ACHN (cell line): ENCODE data around the gene SEH1L.
"Not testable (repeated sequence)": the region's sequence is repeated elsewhere in the genome, so short reads cannot be mapped to it uniquely, and the experiment has no call there.

Experiments
- DNase-seq: peaks from one replicate; pipeline ENCODE4 v3.0.0-alpha.2; 2015
- in situ Hi-C: cut with HindIII; loops from 2 replicates; pipeline ENCODE4 v1.10.0; 2017; ENCODE audit warnings: low sequenced_read_pairs, low pct_ligation_motif_present, low pct_unique_long_range_greater_than_20kb

Gene SEH1L

DNA sequence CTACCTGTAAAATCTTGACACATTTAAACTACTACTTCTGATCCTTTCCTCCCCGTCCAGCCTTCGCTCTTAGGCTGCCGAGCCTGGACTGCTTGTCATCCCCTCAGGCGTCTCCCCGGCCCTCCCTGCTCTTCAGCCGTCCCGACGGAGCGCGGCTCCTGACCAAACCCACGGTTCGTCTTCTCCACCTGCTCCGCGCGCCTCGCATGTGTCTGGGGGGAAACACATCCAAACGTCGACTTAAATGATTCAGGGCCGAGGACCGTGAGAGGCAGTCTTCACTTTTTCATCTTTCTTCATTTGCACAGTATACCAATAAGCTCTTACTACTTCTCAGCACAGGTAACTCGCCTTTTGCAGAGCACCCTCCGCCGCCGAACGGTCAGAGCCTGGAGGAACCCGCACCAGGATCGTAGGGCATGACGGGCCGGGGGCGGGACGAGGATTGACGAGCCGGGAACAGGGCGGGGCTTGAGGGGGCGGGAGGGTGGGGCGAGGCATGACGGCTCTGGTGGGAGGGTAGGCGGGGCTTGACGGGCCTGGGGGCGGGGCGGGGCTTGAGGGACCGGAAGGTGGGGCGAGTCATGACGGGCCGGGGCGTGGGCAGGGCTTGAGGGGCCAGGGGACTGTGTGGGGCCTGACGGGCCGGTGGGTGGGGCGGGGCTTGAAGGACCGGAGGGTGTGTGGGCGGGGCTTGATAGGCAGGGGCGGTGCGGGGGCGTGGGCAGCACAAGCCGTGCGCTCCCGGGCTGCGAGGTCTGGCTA is at the start of gene SEH1L:
Gene SEH1L (plus strand): TSS at position 727 of the 765 bp plus-strand sequence. CDS start 111 bp downstream, outside the sequence.
- in situ Hi-C loops, result no loop called here
- peak; percentile 92 for DNase-seq

- DNase-seq, result not testable (repeated sequence)
- in situ Hi-C loops, result loop anchor here (25.0 kb wide), 1 partner anchor 164 kb away; no protein-coding TSS in a partner anchor
Measured at GRCh38 chr18:12901208-12901607, 46.6 kb upstream of the SEH1L start.

DNA sequence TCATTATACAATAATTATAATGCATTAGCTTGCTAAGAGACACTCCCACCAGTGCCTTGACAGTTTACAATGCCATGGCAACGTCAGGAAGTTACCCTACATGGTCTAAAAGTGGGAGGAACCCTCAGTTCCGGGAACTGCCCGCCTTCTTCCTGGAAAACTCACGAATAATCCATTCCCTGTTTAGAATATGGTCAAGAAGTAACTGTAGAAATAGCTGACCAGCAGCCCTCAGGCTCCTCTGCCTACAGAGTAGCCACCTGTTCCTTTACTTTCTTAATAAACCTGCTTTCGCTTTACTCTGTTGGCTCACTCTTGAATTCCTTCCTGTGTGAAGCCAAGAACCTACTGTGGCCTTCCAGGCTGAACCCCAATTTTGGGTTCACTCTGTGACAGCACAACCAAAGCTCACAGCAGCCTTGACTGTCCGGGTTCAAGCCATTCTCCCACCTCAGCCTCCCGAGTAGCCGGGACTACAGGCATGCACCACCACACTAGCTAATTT is 43.7 kb upstream of the SEH1L start:
- in situ Hi-C loops, result loop anchor here (25.0 kb wide), 1 partner anchor 167 kb away; no protein-coding TSS in a partner anchor

GRCh38 chr18:12906119-12906518 is 41.7 kb upstream of the SEH1L start:
- no peak for DNase-seq
- in situ Hi-C loops, result loop anchor here (25.0 kb wide), 1 partner anchor 169 kb away; no protein-coding TSS in a partner anchor

More for the DNA sequence above, 43.7 kb upstream of the SEH1L start:
- DNase-seq, result no peak

DNA sequence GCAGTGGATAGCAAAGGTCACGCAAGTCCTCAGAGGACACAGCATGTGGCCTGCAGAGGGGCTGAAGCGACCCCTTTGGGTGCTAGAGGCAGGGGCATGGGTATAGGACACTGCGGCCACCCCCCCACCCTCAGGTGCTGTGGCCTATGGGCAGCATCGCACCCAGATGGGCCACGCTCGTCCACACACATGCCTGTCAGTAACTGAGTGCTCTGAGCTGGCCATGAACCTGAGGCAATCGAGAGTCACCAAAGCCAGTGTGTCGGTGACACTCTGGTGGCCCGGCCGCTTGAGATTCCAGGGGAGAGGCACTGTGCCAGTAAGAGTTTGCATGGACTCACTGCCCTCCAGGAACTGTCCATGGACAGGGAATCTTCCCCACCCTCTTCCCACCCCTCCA is 41.0 kb upstream of the SEH1L start:
- in situ Hi-C loops, result loop anchor here (25.0 kb wide), 1 partner anchor 169 kb away; no protein-coding TSS in a partner anchor
- no peak for DNase-seq

DNA sequence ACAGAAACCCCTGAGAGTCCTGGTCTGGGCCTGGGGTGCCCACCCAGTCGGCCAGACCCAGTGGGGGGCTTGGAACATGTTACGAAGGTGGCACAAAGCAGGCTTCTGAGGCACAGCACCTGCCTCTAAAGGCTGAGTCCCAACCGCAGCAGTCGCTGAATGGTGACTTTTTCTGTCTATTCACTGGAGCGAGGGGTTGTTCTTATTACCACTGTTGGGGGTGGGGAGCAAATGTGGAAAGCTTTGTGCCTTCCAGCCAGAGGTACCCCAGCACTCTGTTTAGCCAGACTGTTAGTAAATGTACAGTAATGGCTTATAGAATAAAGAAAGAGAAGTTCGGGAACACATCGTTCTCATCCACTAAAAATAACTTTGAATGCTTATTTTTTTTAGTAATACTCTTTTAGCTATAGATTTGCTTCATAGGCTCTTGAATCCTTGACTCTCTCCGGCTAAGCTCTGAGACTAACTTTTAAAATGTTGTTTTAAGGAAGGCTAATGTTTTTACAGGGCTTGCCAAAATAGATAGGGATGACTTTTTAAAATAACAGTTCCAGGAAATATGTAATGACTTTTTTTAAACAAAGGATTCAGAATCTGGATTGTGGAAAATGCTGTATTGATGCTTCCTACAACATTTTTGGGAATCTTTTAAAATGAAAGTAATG is 40.4 kb upstream of the SEH1L start:
- DNase-seq, result no peak
- in situ Hi-C loops, result loop anchor here (25.0 kb wide), 1 partner anchor 170 kb away; no protein-coding TSS in a partner anchor

DNA sequence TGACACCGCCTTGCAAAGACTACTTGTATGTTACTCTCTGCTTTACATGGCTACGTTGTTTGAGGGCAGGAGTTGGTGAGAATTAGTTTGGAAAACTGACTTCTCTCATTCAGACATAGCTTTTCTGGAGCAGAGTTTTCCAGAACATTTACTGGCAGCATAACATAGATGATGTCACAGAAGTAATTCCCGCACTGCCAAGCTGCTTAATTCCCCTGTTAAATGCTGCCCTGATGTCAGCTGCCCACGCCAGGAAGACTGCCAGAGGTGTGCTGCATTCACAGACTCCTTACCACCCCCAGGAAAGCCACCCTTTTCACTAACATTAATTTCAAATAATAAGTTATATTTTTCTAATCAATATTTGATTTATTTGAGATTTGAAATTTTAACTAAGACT is 39.1 kb upstream of the SEH1L start:
- in situ Hi-C loops, result loop anchor here (25.0 kb wide), 1 partner anchor 171 kb away; no protein-coding TSS in a partner anchor
- no peak for DNase-seq

DNA sequence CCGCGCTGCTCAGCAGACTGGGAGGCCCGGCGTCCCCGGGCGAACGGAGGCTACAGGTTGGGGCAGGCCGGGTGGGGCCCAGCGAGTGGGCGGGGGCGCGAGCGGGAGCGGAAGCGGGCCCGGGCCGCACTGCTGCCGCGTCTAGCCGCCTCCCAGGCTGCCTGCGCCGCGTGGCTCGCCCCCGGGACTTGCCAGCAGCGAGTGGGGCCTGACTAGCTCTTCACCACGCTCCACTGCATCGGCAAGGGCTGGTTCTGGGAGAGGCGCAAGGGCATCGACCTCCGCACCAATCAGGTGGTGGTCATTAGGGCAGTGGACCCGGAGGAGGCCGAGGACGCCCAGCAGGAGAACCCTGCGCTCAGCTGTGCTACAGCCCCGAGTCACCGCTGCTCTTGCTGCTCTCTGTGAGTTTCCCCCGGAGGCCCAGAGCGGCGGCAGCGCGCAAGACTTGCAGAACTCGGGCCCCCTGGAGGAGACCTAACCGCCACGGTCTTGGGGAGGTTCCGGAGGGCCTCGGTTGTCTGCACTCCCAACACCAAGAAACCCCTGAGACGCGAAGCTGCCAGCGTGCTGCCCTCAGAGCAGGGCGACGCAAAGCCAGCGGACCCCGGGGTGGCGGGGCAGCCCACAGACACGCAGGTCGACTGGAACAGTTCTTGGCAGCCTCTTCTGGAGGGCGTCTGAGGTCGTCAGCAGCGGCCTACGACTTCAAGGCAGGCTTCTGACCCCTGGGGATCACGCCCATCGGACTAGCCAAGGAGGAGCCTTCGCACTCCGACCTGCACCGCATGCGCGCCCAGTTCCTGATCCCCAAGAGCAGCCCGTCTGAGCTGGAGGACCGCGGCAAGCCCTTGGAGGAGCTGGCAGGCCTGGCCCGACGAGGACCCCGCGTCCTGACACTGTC is 36.5 kb upstream of the SEH1L start:
- DNase-seq, result no peak
- in situ Hi-C loops, result loop anchor here (25.0 kb wide), 1 partner anchor 174 kb away; no protein-coding TSS in a partner anchor

GRCh38 chr18:12911929-12912703 is 35.7 kb upstream of the SEH1L start:
- in situ Hi-C loops, result loop anchor here (25.0 kb wide), 1 partner anchor 175 kb away; no protein-coding TSS in a partner anchor
- no peak for DNase-seq

DNA sequence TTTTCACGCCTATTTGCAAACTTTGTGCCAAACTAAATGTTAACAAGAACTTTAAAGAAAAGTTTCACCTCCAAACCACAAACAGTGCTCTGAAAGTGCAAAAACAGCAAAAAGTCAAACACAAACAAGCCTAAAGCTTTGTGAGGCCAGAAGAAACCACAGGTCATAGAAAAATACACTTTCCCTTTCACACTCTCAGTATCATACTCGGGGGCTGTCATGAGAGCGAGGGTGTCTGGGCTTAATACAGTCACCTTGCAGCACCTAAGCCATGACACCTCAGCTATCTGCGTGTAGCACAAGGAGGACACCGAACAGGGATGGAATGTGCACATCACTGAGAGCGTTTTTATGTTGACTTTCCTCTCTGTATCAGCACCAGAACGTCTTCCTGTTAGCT is 26.6 kb upstream of the SEH1L start:
- no peak for DNase-seq
- in situ Hi-C loops, result loop anchor here (25.0 kb wide), 1 partner anchor 184 kb away; no protein-coding TSS in a partner anchor

DNA sequence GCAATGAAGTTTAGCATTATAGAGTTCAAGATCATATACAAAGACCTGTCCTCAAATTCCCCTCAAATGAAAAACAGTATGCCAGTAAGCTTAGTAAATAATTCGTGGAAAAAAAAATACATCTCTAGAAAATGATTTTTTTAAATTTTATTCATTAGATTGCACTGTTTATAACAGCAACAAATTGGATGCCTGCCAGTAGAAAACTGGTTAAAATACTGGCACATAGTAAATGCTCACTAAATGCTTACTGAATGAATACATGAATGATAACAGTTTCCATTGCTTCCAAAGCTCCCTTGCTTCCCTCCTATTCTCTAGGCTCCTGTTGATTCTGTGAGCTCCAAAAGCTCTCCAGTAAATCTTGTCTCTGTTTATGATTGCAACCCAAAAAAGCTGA is 25.5 kb upstream of the SEH1L start:
- in situ Hi-C loops, result loop anchor here (25.0 kb wide), 1 partner anchor 185 kb away; no protein-coding TSS in a partner anchor
- DNase-seq, result no peak

- in situ Hi-C loops, result loop anchor here (25.0 kb wide), 1 partner anchor 187 kb away; no protein-coding TSS in a partner anchor
- DNase-seq, result no peak
Measured at GRCh38 chr18:12924616-12925015, 23.2 kb upstream of the SEH1L start.

GRCh38 chr18:12928206-12928605 is 19.6 kb upstream of the SEH1L start:
- DNase-seq, result no peak
- in situ Hi-C loops, result no loop called here

DNA sequence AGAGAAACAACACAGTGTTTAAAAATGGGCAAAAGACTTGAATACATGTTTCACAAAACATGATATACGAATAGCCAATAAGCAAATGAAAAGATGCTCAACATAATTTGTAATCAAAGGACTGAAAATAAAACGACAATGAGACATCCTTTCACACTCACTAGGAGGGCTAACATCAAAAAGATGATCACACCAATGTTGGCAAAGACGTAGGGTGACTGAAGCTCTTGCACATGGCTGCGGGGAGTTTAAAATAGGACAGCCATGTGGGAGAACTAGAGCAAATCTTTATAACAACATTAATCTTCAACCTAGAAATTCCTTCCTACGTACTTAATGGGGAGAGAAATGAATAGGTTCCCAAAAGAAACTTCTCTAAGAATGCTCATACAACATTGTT is 19.2 kb upstream of the SEH1L start:
- no peak for DNase-seq
- in situ Hi-C loops, result no loop called here

- no peak for DNase-seq
- in situ Hi-C loops, result no loop called here
Measured at GRCh38 chr18:12929477-12930083, 18.2 kb upstream of the SEH1L start.

GRCh38 chr18:12930376-12930775 is 17.4 kb upstream of the SEH1L start:
- no peak for DNase-seq
- in situ Hi-C loops, result no loop called here

DNA sequence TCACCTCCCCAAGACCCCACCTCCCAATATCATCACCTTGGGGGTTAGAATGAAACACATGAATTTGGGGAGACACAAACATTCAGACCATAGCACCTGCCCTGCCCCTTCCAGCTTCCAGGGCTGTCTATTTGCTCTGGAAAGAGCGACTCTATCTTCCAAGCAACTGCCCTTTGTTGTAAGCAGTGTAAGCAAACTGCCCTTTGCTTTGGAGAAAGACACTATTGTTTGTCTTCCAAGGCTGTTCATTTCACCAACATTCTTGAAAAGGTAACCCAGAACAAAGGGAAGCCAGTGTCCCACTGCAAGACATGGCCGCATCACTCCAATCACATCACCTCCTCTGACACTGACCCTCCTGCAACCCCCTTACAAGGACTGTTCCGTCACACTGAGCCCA is 16.9 kb upstream of the SEH1L start:
- in situ Hi-C loops, result no loop called here
- DNase-seq, result no peak
